SW480 (cell line): ENCODE results near the gene NCBP1.

ENCODE experiments used
- DNase-seq: peaks from one replicate; pipeline ENCODE4 v3.0.0-alpha.2; 2016; ENCODE audit warnings: low spot score

Gene NCBP1

DNA sequence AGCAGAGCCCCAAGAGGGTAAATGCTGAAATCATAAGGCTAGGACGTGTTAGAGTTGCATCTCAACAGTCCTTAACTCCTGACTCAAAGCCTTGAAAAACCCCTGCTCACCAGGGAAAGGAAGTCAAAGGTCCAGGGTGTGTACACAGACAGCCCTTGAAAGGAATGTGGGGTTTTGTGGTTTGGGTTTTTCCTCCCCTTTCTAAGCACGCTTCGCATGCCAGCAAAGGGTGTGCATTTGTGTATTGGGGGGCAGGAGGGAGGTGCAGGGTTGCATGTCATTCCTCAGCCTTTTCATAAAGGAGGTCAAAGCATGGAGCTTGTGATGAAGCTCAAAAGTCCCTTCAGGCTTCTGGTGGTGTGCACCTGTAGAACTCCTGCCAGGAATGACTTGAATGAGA lies 80.8 kb downstream of the NCBP1 start:
- peak; percentile 97 for DNase-seq

DNA sequence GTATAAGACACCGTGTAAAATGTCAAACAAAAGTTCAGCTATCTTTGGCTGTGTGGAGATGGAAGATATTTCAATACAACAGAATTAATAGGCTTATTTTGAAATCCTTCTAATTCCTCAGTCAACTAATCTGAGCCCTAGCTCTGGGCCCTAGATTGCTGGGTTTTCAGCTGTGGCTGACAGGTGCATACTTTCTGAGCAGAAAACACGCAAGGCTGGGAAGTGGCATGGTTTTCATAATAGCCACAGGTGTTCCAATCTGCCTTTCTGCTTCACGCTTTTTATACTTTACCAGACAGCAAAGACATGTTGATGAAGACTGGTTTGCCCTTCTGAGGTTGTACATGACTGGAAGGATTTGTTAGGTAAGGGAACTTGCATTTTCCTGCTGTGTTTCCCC lies 84.2 kb downstream of the NCBP1 start:
- no peak for DNase-seq

- no peak for DNase-seq
Measured at GRCh38 chr9:97721396-97721795, 87.8 kb downstream of the NCBP1 start.

GRCh38 chr9:97722331-97722730 lies 88.7 kb downstream of the NCBP1 start:
- no peak for DNase-seq
